SK-N-SH (cell line): ENCODE data around the gene OSBPL10. TPM values are rescaled to one million over a fixed set of nuclear protein-coding genes. Genes with fewer than 3 reads are reported as not detected.

Experiments used
- CTCF ChIA-PET: fragments of 300-600, 350-600 bp; formaldehyde crosslinking; extraction: SDS; loops from one replicate; lab custom pipeline; 2021; lab: Yijun Ruan, JAX
- POLR2A ChIA-PET: fragments of 350-600 bp; sonication (Branson Sonifier 250); formaldehyde crosslinking; extraction: SDS; loops from one replicate; lab custom pipeline; 2020; ENCODE audit warnings: antibody characterized with exemption, inconsistent platforms; lab: Yijun Ruan, JAX
- DNase-seq: peaks from one replicate; pipeline ENCODE4 v3.0.0; 2012
- H2AFZ ChIP-seq: fragments of 200-600 bp; sonication (generic); 2 replicates; pipeline ENCODE4 v1.8.1; 2016; ENCODE audit warnings: antibody characterized with exemption, mild to moderate bottlenecking, low read depth
- H3F3A ChIP-seq: fragments of 200-600 bp; sonication (generic); replicated peaks from 2 replicates; pipeline ENCODE3; 2016; ENCODE audit warnings: antibody characterized with exemption, mild to moderate bottlenecking; ENCODE audit not compliant: insufficient read depth
- H3K27ac ChIP-seq, 2 experiments: fragments of 200-500 bp in 1 of 2; fragments of 200-600 bp in 1 of 2; sonication (Bioruptor generic) in 1 of 2; sonication (generic), shearing (Covaris generic) in 1 of 2; 2 replicates each; pipeline versions ENCODE4 v1.5.1 to v1.6.1; 2014 to 2016; ENCODE audit warnings: low read depth in 2 of 2, inconsistent platforms in 1 of 2, low read length in 1 of 2, mild to moderate bottlenecking in 1 of 2, mixed read lengths in 1 of 2
- H3K27me3 ChIP-seq: fragments of 200-600 bp; sonication (generic), shearing (Covaris generic); 2 replicates; pipeline ENCODE4 v1.6.1; 2016; ENCODE audit warnings: mixed run types; ENCODE audit not compliant: insufficient read depth
- H3K36me3 ChIP-seq, 2 experiments: fragments of 200-500 bp in 1 of 2; fragments of 200-600 bp in 1 of 2; sonication (Bioruptor generic) in 1 of 2; sonication (generic) in 1 of 2; replicated peaks in 1 of 2; 2 replicates each; pipeline versions ENCODE3 to v1.5.1; 2014 to 2016; ENCODE audit warnings: low read length in 1 of 2, mild to moderate bottlenecking in 1 of 2; ENCODE audit not compliant: insufficient read depth in 2 of 2, control insufficient read depth in 1 of 2
- H3K4me1 ChIP-seq, 2 experiments: fragments of 200-500 bp in 1 of 2; fragments of 200-600 bp in 1 of 2; sonication (Bioruptor generic) in 1 of 2; sonication (generic), shearing (Covaris generic) in 1 of 2; 2 replicates each; pipeline versions ENCODE4 v1.5.1 to v1.6.1; 2014 to 2016; ENCODE audit warnings: low read depth in 1 of 2, low read length in 1 of 2, mixed run types in 1 of 2; ENCODE audit not compliant: insufficient read depth in 2 of 2, control insufficient read depth in 1 of 2
- H3K4me2 ChIP-seq: fragments of 200-600 bp; sonication (generic), shearing (Covaris generic); 2 replicates; pipeline ENCODE4 v1.6.1; 2017; ENCODE audit warnings: mixed run types
- H3K4me3 ChIP-seq, 2 experiments: fragments of 200-500 bp in 1 of 2; fragments of 200-600 bp in 1 of 2; sonication (Bioruptor generic) in 1 of 2; sonication (generic), shearing (Covaris generic) in 1 of 2; 2 replicates each; pipeline versions ENCODE4 v1.5.1 to v1.8.1; 2014 to 2016; ENCODE audit warnings: low read depth in 2 of 2, inconsistent platforms in 1 of 2, low read length in 1 of 2, mild to moderate bottlenecking in 1 of 2, mixed read lengths in 1 of 2, moderate library complexity in 1 of 2
- H3K79me2 ChIP-seq: fragments of 200-600 bp; sonication (generic); 2 replicates; pipeline ENCODE4 v1.8.1; 2017; ENCODE audit warnings: mild to moderate bottlenecking; ENCODE audit not compliant: insufficient read depth
- H3K9ac ChIP-seq: fragments of 200-600 bp; sonication (generic); 2 replicates; pipeline ENCODE4 v1.6.1; 2017; ENCODE audit warnings: mixed run types
- H3K9me2 ChIP-seq: fragments of 200-600 bp; sonication (generic); 2 replicates; pipeline ENCODE4 v1.6.1; 2017; ENCODE audit warnings: mixed run types
- H3K9me3 ChIP-seq: fragments of 200-600 bp; sonication (generic); 2 replicates; pipeline ENCODE4 v1.6.1; 2017; ENCODE audit warnings: mixed run types, mild to moderate bottlenecking, moderate library complexity
- H4K20me1 ChIP-seq: fragments of 200-600 bp; sonication (generic); 2 replicates; pipeline ENCODE4 v1.6.1; 2017; ENCODE audit warnings: mild to moderate bottlenecking, mixed run types; ENCODE audit not compliant: insufficient read depth
- CTCF ChIP-seq: fragments of 200-600 bp; sonication (generic); IDR thresholded peaks from 2 replicates; pipeline ENCODE4 v1.6.1; 2017; ENCODE audit warnings: antibody characterized with exemption, mild to moderate bottlenecking, moderate library complexity
- ELF1 ChIP-seq: IDR thresholded peaks from 2 replicates; pipeline ENCODE4 v1.4.0; 2012
- EZH2phosphoT487 ChIP-seq: fragments of 200-600 bp; sonication (generic); IDR thresholded peaks from 2 replicates; pipeline ENCODE4 v1.6.1; 2017; ENCODE audit warnings: low read depth, mixed run types, mild to moderate bottlenecking, antibody characterized with exemption, moderate library complexity, borderline replicate concordance
- FOSL2 ChIP-seq: IDR thresholded peaks from 2 replicates; pipeline ENCODE4 v1.4.0; 2012; ENCODE audit warnings: low read depth, mild to moderate bottlenecking, moderate library complexity, borderline replicate concordance
- FOXJ3 ChIP-seq: sonication (generic); formaldehyde crosslinking; IDR thresholded peaks from 2 replicates; pipeline ENCODE4 v1.5.1; 2020; ENCODE audit warnings: mild to moderate bottlenecking, missing genetic modification reagents
- IRF3 ChIP-seq: fragments of 150-350 bp; IDR thresholded peaks from 2 replicates; pipeline ENCODE4 v1.6.1; 2016; ENCODE audit warnings: mild to moderate bottlenecking, low read depth, low read length
- JUND ChIP-seq: IDR thresholded peaks from 2 replicates; pipeline ENCODE4 v1.4.0; 2012
- MAX ChIP-seq: IDR thresholded peaks from 2 replicates; pipeline ENCODE4 v1.4.0; 2012; ENCODE audit warnings: low read depth
- MEF2A ChIP-seq: IDR thresholded peaks from 2 replicates; pipeline ENCODE4 v1.4.0; 2012; ENCODE audit warnings: low read depth, borderline replicate concordance
- MXI1 ChIP-seq: IDR thresholded peaks from 2 replicates; pipeline ENCODE4 v1.6.1; 2012; ENCODE audit warnings: mild to moderate bottlenecking, low read depth, low read length, improper control_type of control experiment
- NFIC ChIP-seq: IDR thresholded peaks from 2 replicates; pipeline ENCODE4 v1.4.0; 2012; ENCODE audit warnings: borderline replicate concordance
- NRF1 ChIP-seq: IDR thresholded peaks from 2 replicates; pipeline ENCODE4 v1.6.1; 2012; ENCODE audit warnings: low read depth, mild to moderate bottlenecking, low read length
- RAD21 ChIP-seq: IDR thresholded peaks from 2 replicates; pipeline ENCODE4 v1.6.1; 2012; ENCODE audit warnings: mild to moderate bottlenecking, low read length
- RCOR1 ChIP-seq: fragments of 150-350 bp; IDR thresholded peaks from 2 replicates; pipeline ENCODE4 v1.6.1; 2017; ENCODE audit warnings: antibody characterized with exemption, low read length
- REST ChIP-seq: IDR thresholded peaks from 2 replicates; pipeline ENCODE4 v1.6.1; 2012; ENCODE audit warnings: mild to moderate bottlenecking, low read depth, low read length, moderate library complexity
- RXRA ChIP-seq: IDR thresholded peaks from 2 replicates; pipeline ENCODE4 v1.4.0; 2012; ENCODE audit warnings: low read depth, mild to moderate bottlenecking, borderline replicate concordance
- SMC3 ChIP-seq: IDR thresholded peaks from 2 replicates; pipeline ENCODE4 v1.6.1; 2012; ENCODE audit warnings: low read depth, low read length, improper control_type of control experiment
- USF2 ChIP-seq: fragments of 150-350 bp; IDR thresholded peaks from 2 replicates; pipeline ENCODE4 v1.6.1; 2017; ENCODE audit warnings: antibody characterized with exemption, low read length, low read depth, borderline replicate concordance
- YY1 ChIP-seq: IDR thresholded peaks from 2 replicates; pipeline ENCODE4 v1.4.0; 2012; ENCODE audit warnings: low read depth, mild to moderate bottlenecking
- WGBS: methylation state at CpG from one replicate; pipeline ENCODE4 v1.1.6; 2017; ENCODE audit warnings: low lambda C conversion rate; 5-methylcytosine and 5-hydroxymethylcytosine counted together
- polyA plus RNA-seq, 3 experiments: library from polyadenylated mRNA; depleted of rRNA; stranded (reverse); fragments of >200 nt; gene quantifications; 2 replicates each; pipeline ENCODE4 v1.2.3, GENCODE V29; 2012

OSBPL10 gene
- polyA plus RNA-seq, 1 of the 3 experiments (the other 2 are of a cell fraction) = 0.12 TPM

- Histone ChIP-seq H3K4me2 (no peak overlapping the region), H3K79me2 (peaks cover 18% of the 10 kb centered on the region; the same call in 1 of the 2 replicates), H3K9me2 (no peaks in the 10 kb centered on the region)
- CTCF ChIA-PET = interaction anchor here (1.4 kb wide), 1 partner anchor 152 kb away, joined by 3 read pairs; no protein-coding TSS in a partner anchor
- DNase-seq = no peak
- 97% methylated on average over 2 of the region's 2 CpGs for WGBS
- TF ChIP-seq FOXJ3 (no peak), IRF3 (no peak), USF2 (no peak), MAX (no peak), REST (no peak), YY1 (no peak), RAD21 (no peak), RCOR1 (no peak), SMC3 (no peak), NRF1 (no peak), MEF2A (no peak), JUND (no peak), NFIC (no peak), FOSL2 (no peak), MXI1 (no peak), EZH2phosphoT487 (no peak), CTCF (no peak), ELF1 (no peak), RXRA (no peak)
- TF ChIP-seq, all 33 proteins: peak for 0
- H4K20me1 ChIP-seq = no peaks in the 10 kb centered on the region
- no peak overlapping the region for H2AFZ ChIP-seq
- no peaks in the 10 kb centered on the region for H3K9me3 ChIP-seq
- no peak overlapping the region for H3K9ac ChIP-seq
- POLR2A ChIA-PET = no interaction called here
- H3K27ac ChIP-seq = no peak overlapping the region
- H3K27me3 ChIP-seq = no peaks in the 10 kb centered on the region
- H3K36me3 ChIP-seq = peaks cover 20 to 50% of the 10 kb centered on the region in 2 experiments
- H3F3A ChIP-seq = peaks cover 8% of the 10 kb centered on the region
- H3K4me3 ChIP-seq = no peak overlapping the region
- H3K4me1 ChIP-seq = peaks cover 0 to 13% of the 10 kb centered on the region in 2 experiments; a peak in 2 of 4 replicates
These were observed 364.4 kb downstream of the OSBPL10 start for GRCh38 chr3:31616711-31617110.
